Neural crest cell (in vitro differentiated cells): ENCODE data around the gene GCNT1. TPM values are rescaled to one million over a fixed set of nuclear protein-coding genes. Genes with fewer than 3 reads are reported as not detected.

Source experiments
- DNase-seq: peaks from one replicate; pipeline ENCODE4 v3.0.0; 2021; ENCODE audit warnings: low read depth, mixed read lengths, low spot score
- H3K27ac Mint-ChIP-seq: one replicate; pipeline ENCODE4 v1.8.0; 2021; ENCODE audit warnings: mild to moderate bottlenecking, mixed read lengths; ENCODE audit not compliant: unreplicated experiment
- H3K27me3 Mint-ChIP-seq: 2 replicates; pipeline ENCODE4 v1.8.0; 2021; ENCODE audit warnings: low read depth, mild to moderate bottlenecking, mixed read lengths
- H3K36me3 Mint-ChIP-seq: 2 replicates; pipeline ENCODE4 v1.8.0; 2021; ENCODE audit warnings: low read depth, mild to moderate bottlenecking, mixed read lengths
- H3K4me1 Mint-ChIP-seq: 2 replicates; pipeline ENCODE4 v1.8.0; 2021; ENCODE audit warnings: mixed read lengths
- H3K4me3 Mint-ChIP-seq: one replicate; pipeline ENCODE4 v1.8.0; 2021; ENCODE audit warnings: mild to moderate bottlenecking, mixed read lengths
- H3K9me3 Mint-ChIP-seq: 2 replicates; pipeline ENCODE4 v1.8.0; 2021; ENCODE audit warnings: mixed read lengths
- CTCF ChIP-seq: fragments of 200-600 bp; sonication (generic); conservative IDR thresholded peaks from 2 replicates; pipeline ENCODE4 v1.5.0; 2021; ENCODE audit warnings: antibody characterized with exemption, mild to moderate bottlenecking
- total RNA-seq: library from RNA; stranded (reverse); gene quantifications from 2 replicates; pipeline ENCODE4 v1.2.1, GENCODE V29; 2021

The GCNT1 gene
- total RNA-seq, 1 donor from 2014 or later: 1.6 TPM

DNA sequence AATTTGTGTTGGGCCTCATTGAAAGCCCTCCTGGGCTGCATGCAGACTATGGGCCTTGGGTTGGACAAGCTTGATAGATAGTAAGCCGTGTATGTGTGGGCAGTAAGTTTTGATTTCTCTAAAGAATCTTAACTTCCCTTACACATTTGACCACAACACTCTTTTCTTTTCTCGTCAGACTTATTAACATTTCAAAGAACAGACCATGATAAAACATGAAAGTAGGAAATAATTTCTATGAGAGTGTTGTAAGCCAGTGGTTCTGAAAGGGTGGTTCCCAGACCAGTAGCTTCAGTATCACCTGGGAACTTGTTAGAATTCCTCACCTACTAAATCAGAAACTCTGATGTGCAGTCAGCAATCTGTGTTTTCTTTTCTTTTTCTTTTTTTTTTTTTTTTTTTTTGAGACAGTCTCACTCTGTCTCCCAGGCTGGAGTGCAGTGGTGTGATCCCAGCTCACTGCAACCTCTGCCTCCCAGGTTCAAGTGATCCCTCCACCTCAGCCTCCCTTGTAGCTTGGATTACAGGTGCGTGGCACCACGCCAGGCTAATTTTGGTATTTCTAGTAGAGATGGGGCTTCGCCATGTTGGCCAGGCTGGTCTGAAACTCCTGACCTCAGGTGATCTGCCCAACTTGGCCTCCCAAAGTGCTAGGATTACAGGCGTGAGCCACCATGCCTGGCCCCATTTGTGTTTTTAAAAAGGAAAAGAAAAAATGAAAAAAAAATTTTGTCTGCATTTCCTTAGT, 20.0 kb upstream of the GCNT1 start:
- TF ChIP-seq CTCF: no peak
- Mint-ChIP-seq H3K4me3 (no peak overlapping the region), H3K27me3 (no peaks in the 10 kb centered on the region), H3K9me3 (peaks cover 6% of the 10 kb centered on the region), H3K4me1 (peaks cover 16% of the 10 kb centered on the region), H3K27ac (no peak overlapping the region), H3K36me3 (no peaks in the 10 kb centered on the region)
- no peak for DNase-seq

DNA sequence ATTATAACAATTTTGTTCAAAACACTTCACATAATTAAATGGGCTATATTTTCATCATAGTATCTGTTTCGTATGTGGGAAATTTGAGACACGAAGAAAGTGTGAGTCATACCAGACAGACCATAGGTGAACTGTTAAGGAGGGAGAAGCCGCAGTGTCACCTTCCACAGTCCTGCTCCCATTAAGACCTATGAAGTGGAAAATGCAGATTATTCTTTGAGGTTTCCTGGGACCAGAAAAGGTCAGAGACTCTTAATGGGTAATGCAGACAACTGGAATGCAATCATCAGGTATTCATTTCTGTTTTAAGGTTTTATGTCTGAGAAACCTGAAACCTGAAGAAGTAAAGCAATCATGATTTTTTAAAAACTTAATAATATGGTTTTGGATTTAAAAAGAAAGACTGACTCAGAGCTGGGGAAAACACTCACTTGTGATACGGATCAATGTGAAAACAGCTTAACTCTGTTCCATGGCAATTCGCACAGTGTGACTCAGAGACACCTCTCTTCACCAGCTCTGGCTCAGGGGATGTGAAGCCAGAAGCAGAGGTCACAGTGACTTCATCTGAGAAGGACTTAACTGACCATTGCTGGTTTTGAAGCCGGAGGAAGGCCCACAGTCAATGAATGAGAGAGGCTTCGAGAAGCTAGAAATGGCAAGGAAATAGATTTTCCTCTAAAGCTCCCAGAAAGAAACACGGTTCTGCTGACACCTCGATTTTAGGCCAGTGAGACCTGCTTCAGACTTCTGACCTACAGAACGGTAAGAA, 17.2 kb upstream of the GCNT1 start:
- no peak for TF ChIP-seq CTCF
- no peak overlapping the region for H3K27ac Mint-ChIP-seq
- H3K9me3 Mint-ChIP-seq: peaks cover 2% of the 10 kb centered on the region
- no peaks in the 10 kb centered on the region for H3K27me3 Mint-ChIP-seq
- H3K4me3 Mint-ChIP-seq: no peak overlapping the region
- no peaks in the 10 kb centered on the region for H3K36me3 Mint-ChIP-seq
- DNase-seq: no peak
- H3K4me1 Mint-ChIP-seq: no peaks in the 10 kb centered on the region

DNA sequence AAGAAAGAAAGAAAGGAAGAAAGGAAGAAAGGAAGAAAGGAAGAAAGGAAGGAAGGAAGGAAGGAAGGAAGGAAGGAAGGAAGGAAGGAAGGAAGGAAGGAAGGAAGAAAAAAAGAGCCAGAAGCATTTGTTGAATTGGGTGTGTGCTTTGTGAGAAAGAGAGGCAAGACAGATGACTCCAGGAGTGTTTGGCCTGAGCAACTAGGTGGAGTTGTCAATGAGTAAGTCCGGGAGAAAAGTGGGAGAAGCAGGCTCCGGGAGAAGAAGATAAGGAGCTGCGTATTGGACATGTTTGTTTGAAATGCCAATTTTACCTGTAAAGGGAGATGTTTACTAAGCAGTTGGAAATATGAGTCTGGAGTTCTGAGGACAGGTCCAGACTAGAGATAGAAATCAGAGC, 15.1 kb upstream of the GCNT1 start:
- Mint-ChIP-seq H3K27ac (no peak overlapping the region), H3K4me3 (no peak overlapping the region), H3K4me1 (no peaks in the 10 kb centered on the region)

GRCh38 chr9:76444322-76444929, 14.6 kb upstream of the GCNT1 start:
- no peaks in the 10 kb centered on the region for H3K27me3 Mint-ChIP-seq
- no peaks in the 10 kb centered on the region for H3K4me1 Mint-ChIP-seq
- TF ChIP-seq CTCF: no peak
- H3K4me3 Mint-ChIP-seq: no peak overlapping the region
- H3K9me3 Mint-ChIP-seq: peaks cover 2% of the 10 kb centered on the region
- H3K36me3 Mint-ChIP-seq: no peaks in the 10 kb centered on the region
- no peak for DNase-seq
- no peak overlapping the region for H3K27ac Mint-ChIP-seq

More for the DNA sequence above, 15.1 kb upstream of the GCNT1 start:
- TF ChIP-seq CTCF: no peak
- Mint-ChIP-seq H3K9me3 (peaks cover 2% of the 10 kb centered on the region), H3K36me3 (no peaks in the 10 kb centered on the region), H3K27me3 (no peaks in the 10 kb centered on the region)
- DNase-seq: no peak

- Mint-ChIP-seq H3K9me3 (peaks cover 2% of the 10 kb centered on the region), H3K36me3 (no peaks in the 10 kb centered on the region), H3K27me3 (no peaks in the 10 kb centered on the region), H3K27ac (no peak overlapping the region), H3K4me3 (no peak overlapping the region), H3K4me1 (no peaks in the 10 kb centered on the region)
- no peak for TF ChIP-seq CTCF
- DNase-seq: no peak
Observed at GRCh38 chr9:76445976-76446375, 13.0 kb upstream of the GCNT1 start.
